Keratinocyte (primary cell): ENCODE data around the gene GTPBP1. TPM values are rescaled to one million over a fixed set of nuclear protein-coding genes. Genes with fewer than 3 reads are reported as not detected.

Source experiments
- DNase-seq: peaks from one replicate; pipeline ENCODE4 v3.0.0-alpha.2; 2011; ENCODE audit warnings: low read depth, missing footprints, low spot score
- FAIRE-seq: peaks from 2 replicates; lab custom pipeline; 2011; peaks lifted over from hg19 to GRCh38; lab: Jason Lieb, UNC
- H2AFZ ChIP-seq: 2 replicates; pipeline ENCODE4 v1.6.0; 2012; ENCODE audit warnings: low read length, control low read depth, inconsistent platforms; ENCODE audit not compliant: control insufficient read depth
- H3K27ac ChIP-seq: 2 replicates; pipeline ENCODE4 v1.5.1; 2011; ENCODE audit warnings: low read length; ENCODE audit not compliant: control insufficient read depth, insufficient read depth
- H3K27me3 ChIP-seq: 3 replicates; pipeline ENCODE4 v1.6.0; 2011; ENCODE audit warnings: low read length; ENCODE audit not compliant: control insufficient read depth, insufficient read depth; ENCODE audit errors: extremely low read depth
- H3K36me3 ChIP-seq, 2 experiments: 2 replicates in 1 of 2; 3 replicates in 1 of 2; pipeline ENCODE4 v1.5.1; 2011; ENCODE audit warnings: low read length in 2 of 2, mild to moderate bottlenecking in 1 of 2; ENCODE audit not compliant: control insufficient read depth in 2 of 2, insufficient read depth in 2 of 2; ENCODE audit errors: extremely low read depth in 1 of 2
- H3K4me1 ChIP-seq: 3 replicates; pipeline ENCODE4 v1.5.1; 2011; ENCODE audit warnings: low read length; ENCODE audit not compliant: control insufficient read depth, insufficient read depth; ENCODE audit errors: extremely low read depth
- H3K4me2 ChIP-seq: 3 replicates; pipeline ENCODE4 v1.6.0; 2011; ENCODE audit warnings: low read depth, low read length; ENCODE audit not compliant: control insufficient read depth, insufficient read depth; ENCODE audit errors: extremely low read depth
- H3K4me3 ChIP-seq, 3 experiments: fragments of 200-600 bp in 1 of 3; sonication (generic) in 1 of 3; 2 replicates in 2 of 3; 3 replicates in 1 of 3; pipeline ENCODE4 v1.5.1; 2011 to 2016; ENCODE audit warnings: low read length in 3 of 3, mild to moderate bottlenecking in 3 of 3, control low read depth in 2 of 3, inconsistent platforms in 1 of 3, low read depth in 1 of 3, mixed read lengths in 1 of 3, mixed run types in 1 of 3, moderate library complexity in 1 of 3; ENCODE audit not compliant: control insufficient read depth in 2 of 3, insufficient read depth in 2 of 3; ENCODE audit errors: extremely low read depth in 1 of 3
- H3K79me2 ChIP-seq: 2 replicates; pipeline ENCODE4 v1.6.0; 2012; ENCODE audit warnings: low read length; ENCODE audit not compliant: control insufficient read depth, insufficient read depth
- H3K9ac ChIP-seq: 3 replicates; pipeline ENCODE4 v1.6.0; 2011; ENCODE audit warnings: low read length; ENCODE audit not compliant: control insufficient read depth, insufficient read depth; ENCODE audit errors: extremely low read depth
- H3K9me1 ChIP-seq: 3 replicates; pipeline ENCODE4 v1.6.0; 2011; ENCODE audit warnings: low read length; ENCODE audit not compliant: control insufficient read depth, insufficient read depth; ENCODE audit errors: extremely low read depth
- H3K9me3 ChIP-seq: 2 replicates; pipeline ENCODE4 v1.5.1; 2012; ENCODE audit warnings: low read depth, low read length; ENCODE audit not compliant: control insufficient read depth
- H4K20me1 ChIP-seq: 3 replicates; pipeline ENCODE4 v1.6.0; 2011; ENCODE audit warnings: low read length; ENCODE audit not compliant: control insufficient read depth, insufficient read depth; ENCODE audit errors: extremely low read depth
- EZH2 ChIP-seq: IDR thresholded peaks from one replicate; pipeline ENCODE4 v1.6.1; 2012; ENCODE audit warnings: inconsistent platforms, mild to moderate bottlenecking, low read length, moderate library complexity
- dilution Hi-C: fragments of 300-500 bp; cut with MboI; formaldehyde crosslinking; loops from one replicate; pipeline ENCODE4 v1.7.0; 2020; ENCODE audit warnings: low sequenced_read_pairs; ENCODE audit not compliant: extremely low pct_ligation_motif_present
- polyA plus RNA-seq, 5 experiments: library from polyadenylated mRNA; depleted of rRNA in 3 of 5; stranded (reverse) in 3 of 5; stranded (forward) in 1 of 5; unstranded in 1 of 5; fragments of >200 nt; gene quantifications; 1 replicate in 1 of 5; 2 replicates in 3 of 5; 3 replicates in 1 of 5; pipeline versions ENCODE4 v1.2.1 to v1.2.3, GENCODE V29; 2011 to 2012; ENCODE audit warnings: missing spikeins in 2 of 5, low read depth in 1 of 5, low replicate concordance in 1 of 5
- TF ChIP-seq, protein P1 (sequence below), 3 experiments: IDR thresholded peaks in 1 of 3; conservative IDR thresholded peaks in 1 of 3; optimal IDR thresholded peaks in 1 of 3; 2 replicates in 2 of 3; 3 replicates in 1 of 3; pipeline versions ENCODE3 to v1.5.1; 2011; ENCODE audit warnings: low read length in 3 of 3, mild to moderate bottlenecking in 3 of 3, moderate library complexity in 2 of 3, control low read depth in 1 of 3, inconsistent platforms in 1 of 3; ENCODE audit not compliant: insufficient read depth in 2 of 3; ENCODE audit errors: extremely low read depth in 1 of 3

Gene GTPBP1
- polyA plus RNA-seq, 1 donor (not counting 4 experiments of a cell fraction or from before 2014, with no cell fraction given) = 16.3 TPM

GRCh38 chr22:38767313-38767712 lies 61.6 kb downstream of the GTPBP1 start:
- H3K27ac ChIP-seq = no peak overlapping the region
- no peak overlapping the region for H3K4me3 ChIP-seq
- no peak for FAIRE-seq
- no peak for DNase-seq
- no peaks in the 10 kb centered on the region for H3K4me1 ChIP-seq
- H3K4me2 ChIP-seq = no peak overlapping the region
- no peak overlapping the region for H2AFZ ChIP-seq
- no peaks in the 10 kb centered on the region for H3K36me3 ChIP-seq
- H3K27me3 ChIP-seq = peaks cover 11% of the 10 kb centered on the region
- H3K9ac ChIP-seq = no peak overlapping the region
- peaks cover 4% of the 10 kb centered on the region for H4K20me1 ChIP-seq
- no peaks in the 10 kb centered on the region for H3K9me3 ChIP-seq
- TF ChIP-seq, protein P1, sequence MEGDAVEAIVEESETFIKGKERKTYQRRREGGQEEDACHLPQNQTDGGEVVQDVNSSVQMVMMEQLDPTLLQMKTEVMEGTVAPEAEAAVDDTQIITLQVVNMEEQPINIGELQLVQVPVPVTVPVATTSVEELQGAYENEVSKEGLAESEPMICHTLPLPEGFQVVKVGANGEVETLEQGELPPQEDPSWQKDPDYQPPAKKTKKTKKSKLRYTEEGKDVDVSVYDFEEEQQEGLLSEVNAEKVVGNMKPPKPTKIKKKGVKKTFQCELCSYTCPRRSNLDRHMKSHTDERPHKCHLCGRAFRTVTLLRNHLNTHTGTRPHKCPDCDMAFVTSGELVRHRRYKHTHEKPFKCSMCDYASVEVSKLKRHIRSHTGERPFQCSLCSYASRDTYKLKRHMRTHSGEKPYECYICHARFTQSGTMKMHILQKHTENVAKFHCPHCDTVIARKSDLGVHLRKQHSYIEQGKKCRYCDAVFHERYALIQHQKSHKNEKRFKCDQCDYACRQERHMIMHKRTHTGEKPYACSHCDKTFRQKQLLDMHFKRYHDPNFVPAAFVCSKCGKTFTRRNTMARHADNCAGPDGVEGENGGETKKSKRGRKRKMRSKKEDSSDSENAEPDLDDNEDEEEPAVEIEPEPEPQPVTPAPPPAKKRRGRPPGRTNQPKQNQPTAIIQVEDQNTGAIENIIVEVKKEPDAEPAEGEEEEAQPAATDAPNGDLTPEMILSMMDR (optimal IDR thresholded peaks at IDR 0.05 in 1 of 3, IDR thresholded peaks at IDR 0.05 in 1 of 3, conservative IDR thresholded peaks at IDR 0.05 in 1 of 3; ENCODE audit: extremely low read depth in 1 of 3, insufficient read depth in 2 of 3, low read length in 3 of 3) = no peak
- no peak for TF ChIP-seq EZH2
- no peaks in the 10 kb centered on the region for H3K79me2 ChIP-seq
- dilution Hi-C loops = no loop called here
- H3K9me1 ChIP-seq = no peaks in the 10 kb centered on the region

DNA sequence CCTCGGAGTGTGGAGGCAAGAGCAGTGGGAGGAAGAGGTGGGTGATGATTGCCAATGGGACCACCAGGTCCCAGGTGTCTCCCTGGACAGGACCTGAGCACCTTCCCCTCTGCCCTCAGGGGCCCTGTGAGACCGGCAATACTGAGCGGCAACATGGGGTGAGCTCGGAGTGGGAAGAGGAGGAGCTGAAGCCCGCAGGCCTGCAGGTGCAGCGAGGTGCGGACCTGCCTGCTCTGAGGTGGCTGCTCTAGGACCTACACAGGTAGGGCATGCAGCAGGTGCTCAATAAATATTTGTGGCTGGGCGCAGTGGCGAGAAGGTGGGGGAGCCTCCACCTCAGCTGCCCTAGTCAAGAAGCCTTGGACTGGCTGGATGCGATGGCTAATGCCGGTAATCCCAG lies 62.3 kb downstream of the GTPBP1 start:
- TF ChIP-seq, protein P1 (optimal IDR thresholded peaks at IDR 0.05 in 1 of 3, IDR thresholded peaks at IDR 0.05 in 1 of 3, conservative IDR thresholded peaks at IDR 0.05 in 1 of 3; ENCODE audit: extremely low read depth in 1 of 3, insufficient read depth in 2 of 3, low read length in 3 of 3) = no peak
- no peak for TF ChIP-seq EZH2
- Histone ChIP-seq H3K9me1 (no peaks in the 10 kb centered on the region), H3K27me3 (peaks cover 11% of the 10 kb centered on the region), H3K36me3 (no peaks in the 10 kb centered on the region), H2AFZ (no peak overlapping the region), H4K20me1 (peaks cover 4% of the 10 kb centered on the region), H3K4me1 (no peaks in the 10 kb centered on the region), H3K9me3 (no peaks in the 10 kb centered on the region), H3K4me3 (no peak overlapping the region), H3K9ac (no peak overlapping the region), H3K79me2 (no peaks in the 10 kb centered on the region), H3K4me2 (no peak overlapping the region), H3K27ac (no peak overlapping the region)
- dilution Hi-C loops = no loop called here
- FAIRE-seq = no peak
- DNase-seq = no peak
